GM12878 (cell line): ENCODE measurements around the gene EIF1AD. TPM values are rescaled to one million over a fixed set of nuclear protein-coding genes. Genes with fewer than 3 reads are reported as not detected.

ENCODE experiments used
- ATAC-seq: fragments of 200-7000 bp; cut with Tn5 transposase; 3 replicates; pipeline ENCODE4 v1.9.1; 2020; ENCODE audit warnings: mild to moderate bottlenecking, moderate library complexity
- BruUV-seq: library from RNA; stranded (reverse); fragments of 400-500 nt; replicated peaks from 2 replicates; lab custom pipeline; 2021; lab: Mats Ljungman, UMichigan
- CTCF ChIA-PET: fragments of 300-600 bp; sonication (Branson Sonifier 250); formaldehyde crosslinking; extraction: SDS; loops from one replicate; lab custom pipeline; 2021; ENCODE audit warnings: inconsistent platforms; lab: Yijun Ruan, JAX
- POLR2A ChIA-PET: fragments of 350-600 bp; formaldehyde crosslinking; extraction: SDS; loops from one replicate; lab custom pipeline; 2021; ENCODE audit warnings: inconsistent platforms; lab: Charles Lee
- RAD21 ChIA-PET: fragments of 300-600 bp; sonication (Branson Sonifier 250); formaldehyde crosslinking; loops from one replicate; lab custom pipeline; 2023; ENCODE audit warnings: antibody characterized with exemption; ENCODE audit not compliant: unreplicated experiment; lab: Charles Lee
- SMC1A ChIA-PET: fragments of 300-600 bp; sonication (Branson Sonifier 250); formaldehyde crosslinking; loops from one replicate; lab custom pipeline; 2023; ENCODE audit not compliant: unreplicated experiment, uncharacterized antibody; lab: Charles Lee
- DNase-seq: peaks from one replicate; pipeline ENCODE4 v3.0.0-alpha.2; 2011; ENCODE audit warnings: low read depth, low spot score
- FAIRE-seq: peaks from 3 replicates; lab custom pipeline; 2011; peaks lifted over from hg19 to GRCh38; lab: Jason Lieb, UNC
- H2AFZ ChIP-seq: 2 replicates; pipeline ENCODE4 v1.6.0; 2011; ENCODE audit warnings: low read depth, low read length, control low read depth; ENCODE audit not compliant: control insufficient read depth
- H3K27ac ChIP-seq: 2 replicates; pipeline ENCODE4 v1.5.1; 2011; ENCODE audit warnings: control low read depth; ENCODE audit not compliant: control insufficient read depth, insufficient read depth
- H3K27me3 ChIP-seq, 2 experiments: replicated peaks in 1 of 2; 2 replicates each; pipeline versions ENCODE4 v1.6.0 to v1.6.1; 2011; ENCODE audit warnings: low read length in 1 of 2; ENCODE audit not compliant: control insufficient read depth in 2 of 2, insufficient read depth in 2 of 2
- H3K36me3 ChIP-seq, 2 experiments: 2 replicates each; pipeline ENCODE4 v1.5.1; 2011; ENCODE audit warnings: low read length in 1 of 2; ENCODE audit not compliant: control insufficient read depth in 2 of 2, insufficient read depth in 2 of 2
- H3K4me1 ChIP-seq: 2 replicates; pipeline ENCODE4 v1.6.1; 2011; ENCODE audit warnings: mild to moderate bottlenecking, low read length, moderate library complexity, mixed read lengths; ENCODE audit not compliant: control insufficient read depth, insufficient read depth
- H3K4me2 ChIP-seq: 2 replicates; pipeline ENCODE4 v1.6.0; 2011; ENCODE audit warnings: control low read depth; ENCODE audit not compliant: control insufficient read depth, insufficient read depth
- H3K4me3 ChIP-seq: fragments of 200-600 bp; sonication (generic); 2 replicates; pipeline ENCODE4 v1.5.1; 2016
- H3K79me2 ChIP-seq: 2 replicates; pipeline ENCODE4 v1.6.0; 2011; ENCODE audit warnings: low read length; ENCODE audit not compliant: control insufficient read depth, insufficient read depth
- H3K9ac ChIP-seq: 2 replicates; pipeline ENCODE4 v1.8.0; 2011; ENCODE audit warnings: low read length, control low read depth, mixed read lengths; ENCODE audit not compliant: control insufficient read depth, insufficient read depth
- H3K9me3 ChIP-seq: replicated peaks from 3 replicates; pipeline ENCODE4 v1.5.1; 2011; ENCODE audit warnings: mild to moderate bottlenecking, low read length; ENCODE audit not compliant: control insufficient read depth, insufficient read depth
- H4K20me1 ChIP-seq: 2 replicates; pipeline ENCODE4 v1.6.0; 2011; ENCODE audit not compliant: control insufficient read depth, insufficient read depth
- ASH2L ChIP-seq: fragments of 300-600, 200-600 bp; sonication (generic); IDR thresholded peaks from 2 replicates; pipeline ENCODE4 v1.6.1; 2017; ENCODE audit warnings: low read depth, mild to moderate bottlenecking, borderline replicate concordance
- BCLAF1 ChIP-seq: fragments of 450-650 bp; IDR thresholded peaks from 2 replicates; pipeline ENCODE4 v1.6.1; 2017; ENCODE audit warnings: antibody characterized with exemption, mild to moderate bottlenecking, moderate library complexity
- CBX3 ChIP-seq: fragments of 200-600 bp; sonication (generic); IDR thresholded peaks from 2 replicates; pipeline ENCODE4 v1.6.1; 2016; ENCODE audit warnings: low read depth, borderline replicate concordance
- DPF2 ChIP-seq: fragments of 450-650 bp; IDR thresholded peaks from 2 replicates; pipeline ENCODE4 v1.6.1; 2017; ENCODE audit warnings: mild to moderate bottlenecking
- GATAD2B ChIP-seq: fragments of 450-650 bp; conservative IDR thresholded peaks from 2 replicates; pipeline ENCODE4 v1.6.1; 2017; ENCODE audit warnings: low read depth, mild to moderate bottlenecking, moderate library complexity
- HDAC2 ChIP-seq: fragments of 200-600 bp; sonication (generic); IDR thresholded peaks from 2 replicates; pipeline ENCODE4 v1.6.1; 2017
- HDAC6 ChIP-seq: fragments of 200-600 bp; sonication (generic); IDR thresholded peaks from one replicate; pipeline ENCODE4 v1.8.0; 2017; ENCODE audit warnings: antibody characterized with exemption; ENCODE audit not compliant: unreplicated experiment
- HDGF ChIP-seq: fragments of 450-650 bp; IDR thresholded peaks from 2 replicates; pipeline ENCODE4 v1.6.1; 2016; ENCODE audit warnings: antibody characterized with exemption
- IKZF1 ChIP-seq: fragments of 450-650 bp; conservative IDR thresholded peaks from 2 replicates; pipeline ENCODE4 v1.6.1; 2017; ENCODE audit warnings: antibody characterized with exemption, mild to moderate bottlenecking
- KAT2A ChIP-seq: conservative IDR thresholded peaks from 2 replicates; pipeline ENCODE4 v1.6.1; 2011; ENCODE audit warnings: low read depth, low read length; ENCODE audit not compliant: control insufficient read depth
- MAX ChIP-seq: IDR thresholded peaks from 2 replicates; pipeline ENCODE4 v1.6.1; 2012; ENCODE audit warnings: low read depth, low read length, improper control_type of control experiment
- NFXL1 ChIP-seq: fragments of 450-650 bp; IDR thresholded peaks from 2 replicates; pipeline ENCODE4 v1.6.1; 2017; ENCODE audit warnings: antibody characterized with exemption, mild to moderate bottlenecking, borderline replicate concordance
- NR2C2 ChIP-seq: IDR thresholded peaks from 2 replicates; pipeline ENCODE4 v1.6.1; 2011; ENCODE audit warnings: borderline replicate concordance, low read depth; ENCODE audit not compliant: control insufficient read depth, insufficient read length
- PBX3 ChIP-seq: IDR thresholded peaks from 2 replicates; pipeline ENCODE4 v1.6.1; 2011; ENCODE audit warnings: mild to moderate bottlenecking, low read depth, low read length, moderate library complexity; ENCODE audit not compliant: insufficient replicate concordance
- POLR2AphosphoS2 ChIP-seq: IDR thresholded peaks from 2 replicates; pipeline ENCODE4 v1.6.1; 2011; ENCODE audit warnings: low read depth, mild to moderate bottlenecking, low read length, improper control_type of control experiment, moderate library complexity
- SMAD1 ChIP-seq: fragments of 450-650 bp; IDR thresholded peaks from 2 replicates; pipeline ENCODE4 v1.6.1; 2018; ENCODE audit warnings: mild to moderate bottlenecking, low read depth; ENCODE audit not compliant: partially characterized antibody
- SUPT20H ChIP-seq: IDR thresholded peaks from 2 replicates; pipeline ENCODE4 v1.6.1; 2011; ENCODE audit warnings: low read depth, mild to moderate bottlenecking, low read length, moderate library complexity, borderline replicate concordance; ENCODE audit not compliant: control insufficient read depth
- YBX1 ChIP-seq: fragments of 450-650 bp; IDR thresholded peaks from 2 replicates; pipeline ENCODE4 v1.6.1; 2016; ENCODE audit warnings: antibody characterized with exemption
- WGBS: methylation state at CpG from one replicate; pipeline ENCODE4 v1.1.6; 2016; ENCODE audit warnings: low lambda C conversion rate; ENCODE audit not compliant: insufficient replicate concordance, insufficient coverage; ENCODE audit errors: missing lambda C conversion rate; 5-methylcytosine and 5-hydroxymethylcytosine counted together
- in situ Hi-C: fragments of 300-500 bp; cut with MboI; formaldehyde crosslinking; loops from 9 replicates; pipeline ENCODE4 v1.14.3; 2018; ENCODE audit warnings: mixed read lengths
- intact Hi-C: fragments of 100-400 bp; cut with micrococcal nuclease; formaldehyde crosslinking; loops from one replicate; pipeline ENCODE4 v1.14.2; 2022; ENCODE audit not compliant: unreplicated experiment
- polyA plus RNA-seq, 11 experiments: library from polyadenylated mRNA; depleted of rRNA in 4 of 11; unstranded in 6 of 11; stranded (reverse) in 5 of 11; fragments of >200 nt; fragmentation: Nextera tagmentation in 4 of 11; fragmentation: Illumina TruSeq in 1 of 11; extraction: Ambion mirVana in 4 of 11; extraction: Trizol in 1 of 11; gene quantifications; 1 replicate in 1 of 11; 2 replicates in 10 of 11; pipeline versions ENCODE4 v1.2.1 to v1.2.3, GENCODE V29; 2011 to 2016; ENCODE audit warnings: inconsistent platforms in 2 of 11, missing spikeins in 2 of 11, low read depth in 1 of 11
- total RNA-seq, 4 experiments: library from RNA; depleted of rRNA in 3 of 4; stranded (reverse); fragments of >200 nt in 3 of 4; fragmentation: Illumina TruSeq in 1 of 4; extraction: Trizol in 1 of 4; gene quantifications; 2 replicates each; pipeline versions ENCODE4 v1.2.1 to v1.2.3, GENCODE V29; 2013 to 2021

EIF1AD gene
- total and polyA plus RNA-seq, 10 of the 15 experiments (the other 5 are each of a cell fraction or from before 2014, with no cell fraction given) = 31.6 to 56.8 (median 39.5) TPM

GRCh38 chr11:65983589-65983987 lies 18.4 kb downstream of the EIF1AD start (continued):
- TF ChIP-seq MAX (no peak), DPF2 (no peak), IKZF1 (no peak), YBX1 (no peak), SUPT20H (no peak)

- no peak overlapping the region for H3K4me3 ChIP-seq
- WGBS = 68% methylated on average over 22 of the region's 22 CpGs
- no TSS peak for BruUV-seq
- CTCF ChIA-PET = interaction anchor here (0.6 to 4.8 kb wide), 2 partner anchors 98 to 166 kb away, joined by 3 to 51 read pairs; no protein-coding TSS in a partner anchor
- H4K20me1 ChIP-seq = no peaks in the 10 kb centered on the region
- SMC1A ChIA-PET = interaction anchor here (0.6 to 4.4 kb wide), 2 partner anchors 98 to 318 kb away, joined by 3 to 28 read pairs; no protein-coding TSS in a partner anchor
- POLR2A ChIA-PET = interaction anchor here (0.6 kb wide), 1 partner anchor 22 kb away, joined by 3 read pairs; no protein-coding TSS in a partner anchor
- H3K9me3 ChIP-seq = no peaks in the 10 kb centered on the region
- RAD21 ChIA-PET = interaction anchor here (1.9 kb wide), 1 partner anchor 93 kb away, joined by 5 read pairs; the partner anchor contains the start of gene CCDC85B
- TF ChIP-seq SMAD1 (no peak), NFXL1 (no peak), POLR2AphosphoS2 (no peak), ASH2L (no peak), HDAC2 (no peak), CBX3 (no peak), NR2C2 (no peak), MAX (no peak), HDAC6 (no peak), KAT2A (no peak), PBX3 (no peak), GATAD2B (no peak), HDGF (no peak), BCLAF1 (no peak)
- no peak for FAIRE-seq
- no peak overlapping the region for H3K4me2 ChIP-seq
- H3K27ac ChIP-seq = no peak overlapping the region
- in situ Hi-C loops (no loop called here), intact Hi-C loops (no loop called here)
- ATAC-seq = no peak
- no peak for DNase-seq
- H3K36me3 ChIP-seq = peaks cover 0 to 5% of the 10 kb centered on the region in 2 experiments; a peak in 3 of 4 replicates
- no peaks in the 10 kb centered on the region for H3K27me3 ChIP-seq
- H3K4me1 ChIP-seq = no peaks in the 10 kb centered on the region
- no peak overlapping the region for H2AFZ ChIP-seq
- H3K79me2 ChIP-seq = no peaks in the 10 kb centered on the region
- no peak overlapping the region for H3K9ac ChIP-seq
Observed at GRCh38 chr11:65982824-65983588, 19.0 kb downstream of the EIF1AD start.
